Posterior vena cava (tissue), 2 donors: ENCODE data around the gene PRDM13. TPM values are rescaled to one million over a fixed set of nuclear protein-coding genes. Genes with fewer than 3 reads are reported as not detected.
"Not testable (repeated sequence)": the region's sequence is repeated elsewhere in the genome, so short reads cannot be mapped to it uniquely, and the experiment has no call there.

ENCODE experiments used
- DNase-seq: peaks from one replicate; pipeline ENCODE4 v3.0.0-alpha.2; 2020; ENCODE audit warnings: low spot score
- intact Hi-C, 2 donors: fragments of 100-400 bp; cut with DNase I; formaldehyde crosslinking; loops; one replicate each; pipeline versions ENCODE4 v1.14.1 to v1.14.2; 2022 to 2023
- total RNA-seq, 2 donors: library from RNA; stranded (reverse); fragmentation: NEBNext Ultra II Directional; extraction: Animal tissue kit (Norgen Biotek cat#: 25700); gene quantifications; one replicate each; pipeline ENCODE4 v1.2.1, GENCODE V29; 2021
- donor health status: DM: yes; HTN: yes; CAD: no.
- donor health status: DM: yes; HTN: yes; CAD: no.

PRDM13 gene
- total RNA-seq, 2 donors from 2014 or later, result not detected

DNA sequence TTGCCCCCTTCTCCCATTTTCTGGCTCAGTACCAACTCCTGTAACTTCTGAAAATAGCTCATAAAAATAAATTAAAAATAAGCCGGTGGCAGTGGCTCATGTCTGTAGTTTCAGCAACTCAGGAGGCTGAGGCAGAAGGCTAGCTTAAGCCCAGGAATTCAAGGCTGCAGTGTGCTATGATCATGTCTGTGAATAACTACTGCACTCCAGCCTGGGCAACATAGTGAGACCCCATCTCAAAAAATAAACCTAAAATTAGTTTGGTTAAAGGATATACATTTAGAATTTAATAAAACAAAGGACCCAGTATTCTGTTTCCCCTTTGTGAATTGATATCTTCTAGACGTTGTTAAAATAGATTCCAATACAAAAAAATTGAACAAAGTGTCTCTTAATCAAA lies 10.5 kb downstream of the PRDM13 start:
- intact Hi-C loops, result no loop called here
- no peak for DNase-seq

DNA sequence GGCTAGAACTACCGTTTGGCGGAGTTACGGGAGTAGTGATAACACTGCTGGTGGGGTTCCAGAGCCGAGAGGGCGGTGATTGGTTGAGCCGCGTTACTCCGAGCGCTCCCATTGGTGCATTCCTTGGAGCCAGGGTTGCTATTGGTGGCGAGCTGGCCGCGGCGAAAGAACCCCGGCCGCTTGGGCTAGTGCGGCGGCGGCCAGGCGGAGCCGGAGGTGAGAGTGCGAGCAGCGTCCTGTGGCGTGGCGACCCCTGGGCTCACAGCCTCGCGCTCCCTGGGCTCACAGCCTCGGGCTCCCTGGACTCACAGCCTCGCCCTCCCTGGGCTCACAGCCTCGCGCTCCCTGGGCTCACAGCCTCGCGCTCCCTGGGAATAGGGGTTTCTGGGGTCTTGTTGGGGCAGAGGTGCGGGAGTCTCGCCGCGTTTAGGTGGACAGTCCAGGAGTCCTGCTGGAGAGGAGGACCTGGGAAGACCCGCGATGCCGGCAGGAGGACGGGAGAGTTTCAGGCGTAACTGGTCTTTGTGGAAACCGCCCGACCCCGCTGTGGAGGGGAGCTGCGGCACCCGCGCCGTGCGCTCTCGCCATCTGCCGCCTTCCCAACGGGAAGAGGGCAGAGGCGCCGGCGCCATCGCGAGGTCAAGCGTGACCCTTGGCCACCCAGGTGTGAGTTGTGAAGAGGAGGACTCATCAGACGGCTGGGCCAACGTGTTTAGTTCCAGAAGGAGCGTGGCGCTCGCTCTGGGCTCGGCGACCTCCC lies 12.2 kb downstream of the PRDM13 start:
- no peak for DNase-seq
- intact Hi-C loops, result no loop called here

DNA sequence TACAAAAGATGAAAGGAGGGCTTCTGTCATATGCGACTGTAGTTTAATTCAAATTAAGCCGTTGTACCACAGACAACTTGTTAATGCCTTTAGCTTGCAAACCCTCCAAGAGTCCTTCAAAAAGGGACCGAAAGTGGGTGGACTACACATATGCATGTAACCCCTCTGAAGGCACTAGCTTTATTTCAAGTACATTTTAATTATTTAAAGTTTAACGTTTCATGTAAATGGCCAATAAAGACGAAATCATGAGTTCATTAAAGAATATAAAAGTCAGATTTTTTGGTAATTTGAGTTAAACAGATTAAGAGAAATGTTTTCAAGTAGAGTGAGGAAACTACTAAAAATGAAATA lies 12.8 kb downstream of the PRDM13 start:
- intact Hi-C loops, result no loop called here
- no peak for DNase-seq

DNA sequence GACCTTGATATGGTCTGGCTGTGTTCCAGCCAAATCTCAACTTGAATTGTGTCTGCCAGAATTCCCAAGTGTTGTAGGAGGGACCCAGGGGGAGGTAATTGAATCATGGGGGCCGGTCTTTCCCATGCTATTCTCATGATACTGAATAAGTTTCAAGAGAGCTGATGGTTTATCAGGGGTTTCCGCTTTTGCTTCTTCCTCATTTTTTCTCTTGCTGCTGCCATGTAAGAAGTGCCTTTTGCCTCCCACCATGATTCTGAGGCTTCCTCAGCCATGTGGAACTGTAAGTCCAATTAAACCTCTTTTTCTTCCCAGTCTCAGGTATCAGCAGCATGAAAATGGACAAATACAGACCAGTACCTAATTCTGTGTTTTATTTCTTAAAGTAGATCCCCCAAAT lies 15.4 kb downstream of the PRDM13 start:
- DNase-seq, intact Hi-C loops: not testable (repeated sequence)

DNA sequence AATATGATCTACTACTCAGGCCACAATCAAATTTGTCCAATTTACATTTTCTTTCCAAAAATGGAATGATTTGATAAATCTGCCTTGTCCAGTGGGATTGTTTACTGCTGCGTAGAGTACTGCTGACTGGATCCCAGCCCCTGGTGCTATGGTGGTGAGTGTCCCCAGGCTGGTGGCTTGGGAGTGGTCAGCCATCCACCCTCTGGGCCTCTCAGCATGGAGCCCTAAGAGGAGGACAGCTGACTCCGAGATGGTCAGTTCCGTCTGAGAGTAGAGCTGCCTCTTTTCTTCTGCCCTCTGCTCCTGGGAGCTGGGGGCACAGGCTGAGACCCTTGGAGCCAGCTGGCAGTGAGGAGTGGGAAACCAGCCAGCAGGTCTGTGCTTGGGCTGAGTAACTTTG lies 22.7 kb downstream of the PRDM13 start:
- no peak for DNase-seq
- intact Hi-C loops, result no loop called here

DNA sequence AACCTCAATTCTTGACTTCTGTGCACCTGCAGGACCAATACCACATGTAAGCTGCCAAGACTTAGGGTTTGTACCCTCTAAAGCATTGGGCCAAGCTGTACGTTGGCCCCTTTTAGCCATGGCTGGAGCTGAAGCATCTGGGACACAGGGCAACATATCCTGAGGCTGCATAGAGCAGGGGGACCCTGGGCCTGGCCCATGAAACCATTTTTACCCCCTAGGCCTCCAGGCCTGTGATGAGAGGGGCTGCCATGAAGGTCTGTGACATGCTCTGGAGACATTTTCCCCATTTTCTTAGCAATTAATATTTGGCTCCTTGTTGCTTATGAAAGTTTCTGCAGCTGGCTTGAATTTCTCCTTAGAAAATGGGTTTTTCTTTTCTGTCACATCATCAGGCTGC lies 31.0 kb downstream of the PRDM13 start:
- intact Hi-C loops, result no loop called here
- DNase-seq, result no peak

DNA sequence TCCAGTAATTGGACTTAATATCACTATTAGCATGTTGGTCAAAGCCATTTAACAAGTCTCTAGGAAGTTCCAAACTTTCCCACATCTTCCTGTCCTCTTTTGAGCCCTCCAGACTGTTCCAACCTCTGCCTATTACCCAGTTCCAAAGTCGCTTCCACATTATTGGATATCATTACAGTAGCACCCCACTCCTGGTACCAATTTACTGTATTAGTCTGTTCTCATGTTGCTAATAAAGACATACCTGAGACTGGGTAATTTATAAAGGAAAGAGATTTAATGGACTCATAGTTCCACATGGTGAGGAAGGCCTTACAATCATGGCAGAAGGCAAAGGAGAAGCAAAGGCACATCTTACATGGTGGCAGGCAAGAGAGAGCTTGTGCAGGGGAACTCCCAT lies 31.7 kb downstream of the PRDM13 start:
- intact Hi-C loops, DNase-seq: not testable (repeated sequence)

DNA sequence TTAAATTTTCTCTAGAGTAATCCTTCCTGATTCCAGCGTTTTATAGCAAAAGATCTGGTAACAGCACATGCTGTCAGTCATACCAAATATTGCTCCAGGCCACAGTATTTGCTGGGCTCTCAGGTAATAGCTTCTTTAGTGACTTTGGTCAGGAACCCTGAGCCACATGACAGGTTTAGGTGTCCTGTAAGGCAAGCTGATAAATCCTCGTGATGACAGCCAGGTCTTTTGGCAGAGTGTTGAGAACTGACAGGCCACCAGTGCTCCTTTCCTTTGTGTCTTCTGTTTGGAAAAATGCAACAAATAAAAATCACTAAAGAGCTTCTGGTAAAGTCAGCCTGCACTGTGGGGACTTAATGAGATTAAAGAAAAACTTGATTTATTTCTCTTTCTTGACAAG lies 34.6 kb downstream of the PRDM13 start:
- intact Hi-C loops, result no loop called here
- no peak for DNase-seq

DNA sequence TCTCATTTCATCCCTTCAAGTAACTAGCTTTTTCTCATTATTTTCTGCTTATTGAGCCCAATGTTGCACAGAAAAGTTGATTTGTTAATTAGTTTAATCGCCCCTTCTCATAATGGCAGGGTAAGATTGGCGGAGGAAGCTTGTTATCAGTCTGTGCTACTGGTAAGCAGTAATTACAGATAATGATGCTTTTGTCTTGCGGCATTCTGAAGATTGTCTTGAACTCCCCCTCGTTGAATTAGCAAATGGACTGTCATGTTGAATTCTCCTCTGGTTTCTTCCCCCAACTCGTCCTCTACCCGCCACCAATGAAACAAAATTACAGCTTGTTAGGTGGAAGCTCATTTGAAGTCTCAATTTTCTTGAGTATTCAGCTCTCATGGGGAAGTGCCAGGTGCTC lies 39.4 kb downstream of the PRDM13 start:
- no peak for DNase-seq
- intact Hi-C loops, result no loop called here

DNA sequence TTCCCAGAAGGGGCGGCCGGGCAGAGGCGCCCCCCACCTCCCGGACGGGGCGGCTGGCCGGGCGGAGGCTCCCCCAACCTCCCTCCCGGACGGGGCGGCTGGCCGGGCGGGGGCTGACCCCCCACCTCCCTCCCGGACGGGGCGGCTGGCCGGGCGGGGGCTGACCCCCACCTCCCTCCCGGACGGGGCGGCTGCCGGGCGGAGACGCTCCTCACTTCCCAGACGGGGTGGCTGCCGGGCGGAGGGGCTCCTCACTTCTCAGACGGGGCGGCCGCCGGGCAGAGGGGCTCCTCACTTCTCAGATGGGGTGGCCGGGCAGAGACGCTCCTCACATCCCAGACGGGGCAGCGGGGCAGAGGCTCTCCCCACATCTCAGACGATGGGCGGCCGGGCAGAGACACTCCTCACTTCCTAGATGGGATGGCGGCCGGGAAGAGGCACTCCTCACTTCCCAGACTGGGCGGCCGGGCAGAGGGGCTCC lies 43.5 kb downstream of the PRDM13 start:
- intact Hi-C loops, result not testable (repeated sequence)
- DNase-seq, result peak; percentile 66

DNA sequence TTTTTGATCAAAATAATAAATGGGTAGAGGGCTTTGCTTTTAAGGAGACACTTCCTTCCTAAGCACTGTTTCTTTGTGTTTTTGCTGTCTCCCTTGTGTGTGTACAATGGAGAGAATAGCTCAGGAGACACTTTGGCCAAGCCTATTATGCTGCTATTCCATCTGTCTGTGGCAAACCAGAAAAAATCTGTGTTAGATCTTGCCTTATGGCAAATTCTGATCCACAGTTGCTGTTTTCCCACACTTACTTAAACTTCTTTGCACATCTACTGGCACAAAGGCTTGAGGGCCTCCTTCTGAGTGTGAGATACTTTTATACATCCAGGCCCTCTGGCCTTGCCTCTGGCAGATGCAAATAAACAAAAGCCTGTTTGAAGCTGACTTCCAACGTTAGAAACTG lies 53.6 kb downstream of the PRDM13 start:
- intact Hi-C loops, result no loop called here
- DNase-seq, result no peak

DNA sequence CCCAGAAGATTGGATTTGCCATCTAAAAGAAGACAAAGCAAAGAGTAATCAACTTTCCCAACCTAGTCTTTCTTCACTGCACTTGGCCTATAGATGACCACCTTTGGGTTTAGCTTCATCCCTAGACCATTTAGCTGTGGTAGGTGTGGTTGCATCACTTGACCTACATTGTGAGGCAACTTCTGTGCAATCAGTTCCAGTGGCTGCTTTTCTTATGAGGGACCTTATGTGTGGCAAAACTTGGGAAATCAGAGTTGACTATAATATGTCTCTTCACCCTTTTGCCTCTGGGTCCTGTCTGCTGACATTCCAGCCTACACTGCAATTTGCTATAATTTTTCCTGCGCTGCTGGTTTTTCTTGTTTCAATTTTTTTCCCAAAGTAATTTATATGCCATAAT lies 55.2 kb downstream of the PRDM13 start:
- no peak for DNase-seq
- intact Hi-C loops, result no loop called here

DNA sequence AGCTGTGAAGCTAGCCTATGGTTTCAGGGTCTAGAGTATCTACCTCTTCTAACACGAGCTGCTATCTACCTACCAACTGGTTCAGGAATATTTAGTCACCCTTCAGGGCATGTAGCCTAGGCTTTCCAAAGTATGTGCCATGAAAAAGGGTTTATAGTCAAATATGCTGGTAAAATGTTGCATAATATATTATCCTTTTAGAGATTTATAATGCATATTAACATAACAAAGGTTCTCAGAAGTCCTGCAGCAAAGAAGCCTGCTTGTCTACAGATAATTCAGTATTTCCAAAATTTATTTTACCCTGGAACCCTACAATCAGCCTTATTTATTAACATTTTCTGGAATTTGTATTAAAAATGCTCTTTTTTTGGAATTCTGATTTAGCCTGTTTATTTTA lies 56.0 kb downstream of the PRDM13 start:
- DNase-seq, result no peak
- intact Hi-C loops, result no loop called here

Other genes starting within 250 kb of the PRDM13 start
- gene COQ3, start 212.6 kb upstream of the PRDM13 start, total RNA-seq, result 1 to 10 TPM; 5.5 to 7.2 TPM
- gene PNISR, start 181.5 kb upstream of the PRDM13 start, total RNA-seq, result 10 to 100 TPM; 74.1 to 79.0 TPM
- 10 to 100 TPM; 13.6 to 16.0 TPM for gene USP45, start 91.4 kb upstream of the PRDM13 start, total RNA-seq
- 10 to 100 TPM; 32.3 to 41.4 TPM for gene CCNC, start 38.2 kb upstream of the PRDM13 start, total RNA-seq